Measurements from ENCODE around the gene ANKS1B.
"Not testable (repeated sequence)": the region's sequence is repeated elsewhere in the genome, so short reads cannot be mapped to it uniquely, and the experiment has no call there.

ANKS1B gene

GRCh38 chr12:98895086-98895651, 1089.6 kb downstream of the ANKS1B start:
- no peak for DNase-seq

GRCh38 chr12:98894412-98895085, 1090.2 kb downstream of the ANKS1B start:
- DNase-seq, result no peak

GRCh38 chr12:98893675-98894411, 1090.9 kb downstream of the ANKS1B start:
- no peak for DNase-seq

GRCh38 chr12:98893126-98893674, 1091.5 kb downstream of the ANKS1B start:
- no peak for DNase-seq

- no peak for DNase-seq
Measured at GRCh38 chr12:98885778-98886177, 1099.0 kb downstream of the ANKS1B start.

GRCh38 chr12:98883231-98883630, 1101.5 kb downstream of the ANKS1B start:
- DNase-seq, result no peak

- DNase-seq, result no peak
Measured at GRCh38 chr12:98882526-98882925, 1102.2 kb downstream of the ANKS1B start.

- no peak for DNase-seq
Measured at GRCh38 chr12:98873776-98874175, 1111.0 kb downstream of the ANKS1B start.

- DNase-seq, result no peak
Measured at GRCh38 chr12:98870504-98870903, 1114.2 kb downstream of the ANKS1B start.

- DNase-seq, result no peak
Measured at GRCh38 chr12:98869886-98870503, 1114.7 kb downstream of the ANKS1B start.

- no peak for DNase-seq
Measured at GRCh38 chr12:98868538-98868937, 1116.2 kb downstream of the ANKS1B start.

GRCh38 chr12:98868076-98868475, 1116.7 kb downstream of the ANKS1B start:
- DNase-seq, result no peak

GRCh38 chr12:98864363-98864762, 1120.4 kb downstream of the ANKS1B start:
- no peak for DNase-seq

GRCh38 chr12:98863167-98863566, 1121.6 kb downstream of the ANKS1B start:
- DNase-seq, result no peak

- DNase-seq, result no peak
Measured at GRCh38 chr12:98861251-98861650, 1123.5 kb downstream of the ANKS1B start.

GRCh38 chr12:98856897-98857540, 1127.7 kb downstream of the ANKS1B start:
- DNase-seq, result no peak

- no peak for DNase-seq
Measured at GRCh38 chr12:98852181-98852580, 1132.6 kb downstream of the ANKS1B start.

- no peak for DNase-seq
Measured at GRCh38 chr12:98847242-98847641, 1137.5 kb downstream of the ANKS1B start.

GRCh38 chr12:98845957-98846356, 1138.8 kb downstream of the ANKS1B start:
- no peak for DNase-seq

GRCh38 chr12:98840325-98840724, 1144.4 kb downstream of the ANKS1B start:
- DNase-seq, result no peak

- no peak for DNase-seq
Measured at GRCh38 chr12:98838231-98838647, 1146.5 kb downstream of the ANKS1B start.

GRCh38 chr12:98837134-98837752, 1147.5 kb downstream of the ANKS1B start:
- not testable (repeated sequence) for DNase-seq

Data from SIG-M5 (cell line).